Stimulated activated CD8-positive, alpha-beta memory T cell treated with anti-CD3 and anti-CD28 coated beads, Interleukin-15, amount 100 ng/mL, for 4 hours (primary cell): ENCODE results near the gene ZNF362.

Experiments used
- DNase-seq, 2 donors: peaks; one replicate each; pipeline ENCODE4 v3.0.0-alpha.2; 2020; ENCODE audit warnings: low read depth in 2 of 2

Gene ZNF362

DNA sequence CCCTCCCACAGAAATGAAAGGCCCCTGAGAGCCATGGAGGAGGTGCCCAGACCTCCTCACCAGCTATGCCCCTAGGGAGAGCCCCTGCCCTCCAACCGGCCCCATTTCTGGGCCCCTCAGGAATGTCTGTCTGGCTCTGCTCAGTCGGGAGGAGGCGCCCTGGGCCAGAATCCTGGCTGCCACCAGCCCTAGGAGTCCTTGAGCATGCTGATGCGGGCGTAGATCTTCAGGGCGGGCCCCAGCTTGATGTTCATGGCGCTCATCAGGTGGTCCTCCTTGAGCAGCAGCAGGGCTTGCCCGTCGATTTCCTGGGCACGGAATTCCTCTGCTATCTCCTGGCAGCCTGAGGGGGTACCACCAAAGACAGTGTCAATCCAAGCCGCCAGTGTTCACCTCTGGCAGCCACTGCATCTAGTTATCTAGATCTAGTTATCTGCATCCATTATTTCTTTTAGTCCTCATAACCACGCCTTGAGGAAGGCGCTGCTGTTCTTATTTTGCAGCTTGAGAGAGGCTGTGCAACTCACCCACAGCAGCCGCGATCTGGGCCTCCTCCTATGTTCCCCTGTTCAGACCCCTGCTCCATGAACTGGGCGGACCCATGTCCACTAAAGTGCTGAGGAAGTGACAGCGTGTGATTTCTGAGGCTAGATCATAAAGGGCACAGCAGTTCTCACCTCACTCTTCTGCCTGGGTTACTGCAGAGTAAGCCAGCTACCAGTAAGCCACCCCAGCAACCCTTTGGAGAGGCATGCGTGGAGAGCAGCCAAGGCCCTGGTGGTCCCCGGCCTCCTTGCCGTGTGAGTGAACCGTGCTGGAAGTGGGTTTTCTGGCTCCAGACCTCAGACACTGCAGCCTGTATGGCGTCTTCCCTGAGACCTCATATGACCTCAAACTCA is 68.6 kb downstream of the ZNF362 start:
- no peak for DNase-seq

GRCh38 chr1:33326785-33327184 is 70.5 kb downstream of the ZNF362 start:
- no peak for DNase-seq

DNA sequence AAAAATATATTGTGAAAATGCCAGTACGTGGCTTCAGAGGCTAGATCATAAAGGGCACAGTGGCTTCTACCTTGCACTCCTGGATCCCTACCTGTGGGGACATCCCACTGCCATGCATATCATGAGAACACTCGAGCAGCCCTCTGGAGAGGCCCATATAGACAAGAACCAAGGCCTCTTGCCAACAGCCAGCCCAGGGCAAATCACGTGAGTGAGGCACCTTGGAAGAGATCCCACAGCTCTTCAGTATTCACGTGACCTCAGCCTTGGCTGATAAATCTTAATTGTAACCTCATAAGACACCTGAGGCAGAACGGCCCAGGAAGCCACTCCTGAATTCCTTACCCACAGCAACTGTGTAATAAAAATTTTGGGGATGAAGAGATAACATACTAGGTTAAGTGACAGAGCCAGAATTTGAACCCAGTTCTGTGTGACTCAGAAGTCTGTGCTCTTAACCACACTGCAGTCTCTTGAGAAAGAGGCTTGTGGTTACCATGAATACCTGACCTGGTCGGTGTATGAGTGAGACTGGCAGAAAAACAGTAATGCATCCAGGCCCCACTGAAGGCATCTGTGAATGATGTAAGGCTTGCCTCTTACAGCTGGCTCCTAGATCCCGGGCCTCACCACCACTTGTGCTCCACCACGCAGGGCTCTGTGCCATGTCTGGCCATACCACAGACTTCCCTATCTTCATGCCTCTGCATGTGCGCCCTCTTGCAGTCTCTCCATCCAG is 71.5 kb downstream of the ZNF362 start:
- no peak for DNase-seq

GRCh38 chr1:33328817-33329216 is 72.5 kb downstream of the ZNF362 start:
- DNase-seq = no peak

GRCh38 chr1:33329600-33330305 is 73.5 kb downstream of the ZNF362 start:
- no peak for DNase-seq

DNA sequence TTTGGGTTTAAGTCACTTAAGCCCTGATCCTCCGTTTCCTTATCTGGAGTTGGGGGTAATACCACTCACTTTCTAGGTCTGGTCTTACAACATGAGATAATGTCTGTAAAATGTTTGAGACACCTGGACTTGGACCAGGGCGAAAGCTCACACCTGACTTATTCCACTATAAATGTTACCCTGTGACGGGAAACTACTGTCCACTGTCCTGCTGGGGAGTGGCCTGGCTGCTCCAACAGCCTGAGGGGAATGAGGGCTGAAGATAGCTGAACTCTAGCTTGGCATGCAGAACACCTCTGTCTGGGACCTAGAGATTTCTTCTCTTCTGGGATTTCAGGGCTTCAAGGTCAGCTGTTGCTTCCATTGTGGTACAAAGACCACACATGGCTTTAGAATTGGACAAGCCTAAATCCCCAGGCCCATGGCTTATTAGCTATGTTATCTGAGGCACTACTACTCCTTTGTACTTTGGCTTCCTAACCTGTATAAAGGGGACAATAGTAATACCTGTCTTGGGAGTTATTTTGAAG is 74.1 kb downstream of the ZNF362 start:
- no peak for DNase-seq

GRCh38 chr1:33330906-33331305 is 74.6 kb downstream of the ZNF362 start:
- no peak for DNase-seq

GRCh38 chr1:33331444-33332356 is 75.4 kb downstream of the ZNF362 start:
- DNase-seq = no peak

GRCh38 chr1:33332357-33332789 is 76.1 kb downstream of the ZNF362 start:
- DNase-seq = no peak

- no peak for DNase-seq
These were observed 76.6 kb downstream of the ZNF362 start for GRCh38 chr1:33332881-33333280.

DNA sequence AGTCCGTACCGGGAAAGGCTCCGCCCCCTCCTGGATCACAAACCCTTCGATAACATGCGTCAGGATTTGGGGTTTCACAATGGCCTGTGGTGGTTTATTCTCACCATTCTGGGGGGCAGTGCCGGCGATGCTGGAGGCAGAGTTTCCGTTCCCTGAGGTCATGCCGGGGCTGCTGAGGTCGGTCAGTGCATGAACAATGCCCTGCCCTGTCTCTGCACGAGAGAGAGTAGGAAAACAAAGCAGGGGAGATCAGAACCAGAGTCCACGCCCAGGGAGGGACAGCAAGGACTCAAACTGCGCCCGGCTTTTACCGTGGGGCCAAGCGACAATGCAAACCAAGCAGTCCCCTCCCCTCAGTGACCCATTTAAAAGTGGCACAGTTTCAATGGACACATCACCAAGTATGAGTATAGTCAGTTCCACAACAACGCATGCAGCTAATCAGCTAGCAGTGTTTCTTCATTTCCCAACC is 77.8 kb downstream of the ZNF362 start:
- no peak for DNase-seq

DNA sequence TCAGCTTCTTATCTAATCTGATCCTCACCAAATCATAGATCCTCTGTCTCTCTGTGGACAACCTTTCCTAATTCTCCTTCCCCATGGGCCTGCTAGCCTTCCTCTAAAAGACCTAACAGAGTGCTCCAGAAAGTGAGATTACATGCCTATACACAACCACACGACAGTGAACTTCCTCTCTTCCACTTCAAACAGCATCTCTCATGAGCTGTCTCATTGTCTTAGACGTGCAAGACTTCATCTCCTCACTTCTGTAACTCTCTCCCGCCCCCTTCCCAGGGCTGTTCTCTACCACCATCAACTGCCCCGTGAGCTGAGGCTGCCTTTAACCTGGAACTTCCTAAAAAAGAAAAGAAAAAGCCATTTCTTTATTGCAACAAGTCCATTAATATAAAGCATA is 78.7 kb downstream of the ZNF362 start:
- no peak for DNase-seq

DNA sequence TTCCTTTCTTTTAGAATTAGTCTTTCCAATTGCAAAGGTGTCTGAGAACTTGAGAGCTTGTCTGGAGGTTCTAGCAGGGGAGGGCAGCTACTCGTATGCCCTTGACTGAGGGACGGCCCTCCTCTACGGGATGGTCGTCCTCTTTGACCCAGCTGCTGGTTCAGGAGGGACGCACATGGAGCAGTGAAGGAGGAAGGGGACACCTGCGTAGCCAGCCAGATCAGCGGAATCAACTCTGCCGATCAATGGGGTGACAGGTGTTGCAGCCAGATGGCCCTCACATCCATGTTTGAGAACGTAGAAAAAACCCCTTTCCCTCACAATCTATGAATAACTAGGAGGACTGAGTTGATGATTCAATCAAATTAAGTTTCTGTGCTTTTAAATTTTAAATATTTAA is 80.3 kb downstream of the ZNF362 start:
- no peak for DNase-seq

- no peak for DNase-seq
These were observed 81.1 kb downstream of the ZNF362 start for GRCh38 chr1:33337441-33337840.

DNA sequence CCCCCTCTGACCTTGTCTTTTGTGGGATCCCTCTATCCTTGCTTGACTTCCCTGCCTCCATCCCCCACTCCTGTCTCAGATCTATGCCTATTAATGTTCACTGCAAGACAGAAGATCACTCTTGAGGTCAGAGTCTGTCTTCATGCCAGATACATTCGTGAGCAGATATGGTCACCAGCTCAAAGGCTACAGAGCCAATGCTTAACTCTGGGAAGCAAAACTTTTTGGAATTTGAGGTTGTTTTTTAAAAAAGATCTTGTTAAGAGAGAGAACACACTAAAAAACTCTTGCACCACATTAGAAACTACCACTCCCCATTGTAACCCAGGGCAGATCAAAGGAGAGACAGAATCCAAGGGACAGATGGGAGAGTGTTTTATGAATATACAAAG is 81.8 kb downstream of the ZNF362 start:
- no peak for DNase-seq

- DNase-seq = no peak
These were observed 82.3 kb downstream of the ZNF362 start for GRCh38 chr1:33338440-33339211.

DNA sequence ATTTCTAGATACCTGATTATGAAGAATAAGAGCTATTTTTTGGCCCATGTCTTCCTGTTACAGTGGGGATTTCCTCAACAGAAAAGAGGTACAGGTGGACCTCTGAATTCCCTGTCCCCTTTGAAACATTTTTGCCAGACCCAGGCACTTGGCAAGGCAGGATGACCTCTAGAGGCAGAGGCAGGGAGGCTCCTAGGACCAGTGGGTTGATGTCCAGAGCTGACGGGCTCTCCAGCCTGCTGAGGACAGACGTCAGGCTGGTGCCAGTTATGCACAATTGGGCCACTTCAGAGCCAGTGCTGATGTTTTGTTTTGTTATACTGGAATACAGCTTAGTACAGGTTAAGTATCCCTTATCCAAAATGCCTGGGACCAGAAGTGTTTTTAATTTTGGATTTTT is 83.1 kb downstream of the ZNF362 start:
- DNase-seq = no peak

GRCh38 chr1:33341190-33341589 is 84.9 kb downstream of the ZNF362 start:
- DNase-seq = no peak

DNA sequence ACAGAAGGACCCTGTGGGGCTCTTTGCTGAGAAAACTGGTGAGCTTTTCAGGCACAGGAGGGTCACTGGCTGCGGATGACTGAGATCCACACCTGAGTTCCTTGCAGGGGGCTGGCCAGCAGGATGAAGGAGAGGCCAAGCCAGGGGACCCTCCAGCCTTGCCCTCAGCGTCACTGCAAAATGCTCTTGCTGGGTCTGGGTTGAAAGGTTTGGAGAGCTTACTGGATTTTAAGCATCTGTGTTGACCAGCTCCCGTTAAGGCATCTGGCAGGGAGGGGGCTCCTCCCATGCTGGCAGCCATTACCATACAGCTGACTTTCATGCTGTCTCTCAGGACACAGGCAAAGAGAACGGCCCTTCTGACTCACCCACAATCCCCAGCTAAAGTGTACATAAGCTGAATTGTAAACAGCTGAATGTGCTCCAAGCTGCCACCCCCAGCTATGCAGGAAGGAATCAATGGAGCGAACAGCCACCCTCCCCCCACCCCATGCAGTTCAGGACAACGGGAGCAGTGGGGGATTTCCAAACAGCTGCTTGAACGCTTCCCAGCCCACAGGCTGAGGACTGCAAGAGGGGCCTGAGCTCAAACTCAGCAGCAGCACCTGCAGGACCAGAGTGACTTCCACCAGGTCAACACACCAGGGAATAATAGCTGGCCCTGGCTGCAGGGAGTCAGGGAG is 85.9 kb downstream of the ZNF362 start:
- no peak for DNase-seq

DNA sequence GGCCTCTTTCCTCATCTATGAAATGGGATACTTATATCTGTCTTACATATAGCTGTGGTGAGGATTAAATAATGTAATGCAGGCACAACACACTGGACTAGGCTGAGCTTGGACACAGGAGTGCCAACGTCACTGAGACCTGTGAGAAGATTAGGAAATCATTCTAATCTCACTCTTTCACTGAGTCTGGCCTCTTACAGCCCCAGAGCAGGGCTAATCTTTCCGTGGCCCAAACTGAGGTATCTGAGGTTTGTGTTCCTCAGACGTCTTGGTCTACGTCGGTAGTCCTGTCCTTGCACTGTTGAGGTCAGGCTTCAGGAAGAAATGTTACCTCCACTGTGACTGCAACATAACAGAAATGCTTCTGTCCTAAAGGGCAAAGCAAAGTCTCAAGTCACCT is 87.2 kb downstream of the ZNF362 start:
- DNase-seq = no peak
